ENCODE data around the gene UVRAG. TPM values are rescaled to one million over a fixed set of nuclear protein-coding genes. Genes with fewer than 3 reads are reported as not detected.

The UVRAG gene
- total RNA-seq, 1 experiment from 2014 or later = 14.0 TPM

DNA sequence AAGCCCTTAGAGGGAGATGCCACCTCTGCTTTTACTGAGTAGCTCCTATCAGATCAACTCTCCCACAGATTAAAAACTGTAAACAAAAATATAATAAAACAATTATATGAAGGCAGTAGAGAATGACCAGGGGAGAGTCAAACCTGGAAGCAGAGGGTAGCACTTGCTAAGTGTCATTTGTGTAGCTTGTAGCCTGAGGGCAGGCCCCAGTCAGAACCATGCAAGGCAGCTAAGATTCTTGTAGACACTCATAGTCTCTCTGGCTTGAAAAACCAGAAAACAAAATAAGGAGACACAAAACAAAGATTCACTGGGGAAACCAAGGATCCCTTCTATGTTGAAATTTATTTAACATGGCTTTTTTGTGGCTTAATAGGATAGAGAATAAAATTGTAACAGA is 280.9 kb downstream of the UVRAG start:
- DNase-seq (ENCODE audit: low read depth) = no peak

DNA sequence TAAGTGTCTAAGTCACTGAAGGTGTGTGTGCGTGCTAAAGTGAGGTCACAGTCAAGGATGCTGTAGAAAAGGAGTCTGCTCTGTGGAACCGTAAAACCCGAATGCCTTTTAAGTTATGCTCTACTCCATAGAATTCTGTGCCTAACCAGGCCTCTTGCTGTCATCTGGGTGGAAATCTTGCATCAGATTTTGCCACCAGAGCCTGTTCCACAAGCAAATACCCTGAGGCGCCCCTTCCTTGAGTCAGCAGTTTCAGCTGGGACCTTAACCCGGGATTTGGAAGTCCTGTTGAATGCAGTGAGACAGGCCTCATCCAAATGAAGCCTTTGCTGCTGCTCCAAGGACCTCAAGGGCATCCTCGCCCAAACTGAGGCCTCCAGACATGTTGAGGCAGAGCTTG is 281.5 kb downstream of the UVRAG start:
- no peak for DNase-seq (ENCODE audit: low read depth)

DNA sequence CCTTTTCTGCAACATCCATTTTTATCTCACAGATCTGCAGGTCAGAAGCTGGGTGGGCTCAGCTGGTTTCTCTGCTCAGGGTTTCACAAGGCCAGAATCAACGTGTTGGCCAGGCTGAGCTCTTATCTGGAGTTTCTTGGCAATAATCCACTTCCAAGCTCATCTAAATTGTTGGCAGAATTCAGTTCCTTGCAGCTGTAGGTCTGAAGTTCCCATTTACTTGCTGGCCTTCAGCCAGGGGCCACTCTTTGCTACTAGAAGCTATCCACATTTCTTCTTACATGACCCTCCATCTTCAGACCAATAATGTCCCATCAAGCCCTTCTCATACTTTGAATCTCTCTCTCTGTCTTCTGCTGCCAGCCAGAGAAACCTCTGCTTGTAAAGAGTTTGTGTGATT is 287.8 kb downstream of the UVRAG start:
- no peak for DNase-seq (ENCODE audit: low read depth)

DNA sequence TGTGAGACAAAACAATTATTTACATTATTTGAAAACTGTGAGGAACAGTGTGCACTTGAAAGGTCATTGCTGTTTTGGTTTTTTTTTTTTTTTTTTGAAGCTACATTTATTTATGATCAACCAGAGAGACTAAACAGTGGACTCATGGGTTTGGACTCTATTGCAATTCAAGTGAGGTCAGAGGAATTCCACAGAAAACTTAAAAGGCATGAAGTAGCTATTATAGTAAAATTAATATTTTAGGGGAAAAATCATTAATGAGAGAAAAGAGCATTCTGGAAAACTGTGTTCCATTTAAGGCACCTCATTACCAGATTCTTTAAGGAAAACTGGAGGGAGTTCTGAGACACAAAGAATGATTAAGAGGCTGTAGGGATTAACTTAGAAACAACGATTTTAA is 288.4 kb downstream of the UVRAG start:
- no peak for DNase-seq (ENCODE audit: low read depth)

GRCh38 chr11:76104285-76104684 is 289.3 kb downstream of the UVRAG start:
- DNase-seq (ENCODE audit: low read depth) = no peak

- DNase-seq (ENCODE audit: low read depth) = no peak
Measured at GRCh38 chr11:76105637-76106036, 290.6 kb downstream of the UVRAG start.

DNA sequence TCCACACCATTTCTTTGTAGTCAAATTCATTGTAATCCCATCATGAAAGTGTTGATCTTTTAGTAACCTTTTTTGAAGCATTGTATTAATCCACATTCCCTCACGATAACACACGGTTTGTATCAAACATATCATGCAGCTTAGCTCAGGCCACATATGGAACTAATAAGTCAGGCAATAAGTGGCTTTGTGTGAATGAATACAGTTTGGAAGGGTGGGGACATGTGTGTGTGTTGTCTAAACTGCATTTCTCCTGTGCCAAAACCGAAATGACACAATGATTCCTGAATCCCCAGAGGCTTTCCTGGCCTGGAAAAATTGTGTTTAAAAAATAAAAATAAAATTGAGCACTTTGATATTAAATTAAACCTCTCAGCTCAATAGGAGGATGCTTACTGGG is 293.0 kb downstream of the UVRAG start:
- no peak for DNase-seq (ENCODE audit: low read depth)

GRCh38 chr11:76114238-76114637 is 299.2 kb downstream of the UVRAG start:
- DNase-seq (ENCODE audit: low read depth) = no peak

GRCh38 chr11:76115555-76115954 is 300.5 kb downstream of the UVRAG start:
- no peak for DNase-seq (ENCODE audit: low read depth)

GRCh38 chr11:76119032-76119431 is 304.0 kb downstream of the UVRAG start:
- DNase-seq (ENCODE audit: low read depth) = no peak

DNA sequence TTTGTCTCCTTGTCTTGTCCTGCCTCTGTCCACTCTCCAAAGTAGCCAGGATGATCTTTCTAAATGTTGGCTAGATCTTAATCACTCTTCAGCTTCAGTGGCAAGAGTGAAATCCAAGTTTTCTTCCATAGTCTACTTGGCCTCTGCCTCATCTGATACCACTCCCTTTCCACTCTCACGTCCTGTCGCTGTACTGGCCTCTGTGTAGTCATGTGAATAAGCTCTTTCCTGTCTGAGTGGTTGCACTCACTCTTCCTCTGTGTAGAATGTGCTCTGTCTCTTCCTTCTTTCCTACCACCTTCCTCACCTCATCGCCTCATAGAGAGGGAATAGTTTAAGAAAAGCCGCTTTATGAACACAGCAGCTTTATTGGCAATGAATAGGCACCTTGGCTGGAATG is 304.8 kb downstream of the UVRAG start:
- peak; percentile 8 for DNase-seq (ENCODE audit: low read depth)

- no peak for DNase-seq (ENCODE audit: low read depth)
Measured at GRCh38 chr11:76120513-76121101, 305.6 kb downstream of the UVRAG start.

DNA sequence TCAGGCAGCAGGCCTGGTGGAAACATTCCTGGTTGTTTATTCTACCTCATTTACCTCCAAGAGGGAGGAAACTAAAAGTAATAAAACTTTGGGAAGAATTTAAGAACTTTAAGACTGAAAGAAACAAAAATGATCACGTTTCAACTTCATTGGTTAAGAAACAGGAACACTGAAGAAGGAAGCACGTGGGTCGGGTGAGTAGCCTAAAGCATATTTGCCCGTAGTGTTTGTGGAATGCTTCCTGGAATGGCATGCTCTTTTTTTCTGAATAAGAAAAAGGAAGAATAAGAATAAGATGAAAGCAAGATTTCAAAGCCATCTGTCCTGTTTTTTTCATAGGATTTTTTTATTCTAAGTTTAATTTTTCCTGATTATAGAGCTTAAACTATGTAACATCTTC is 308.2 kb downstream of the UVRAG start:
- no peak for DNase-seq (ENCODE audit: low read depth)

DNA sequence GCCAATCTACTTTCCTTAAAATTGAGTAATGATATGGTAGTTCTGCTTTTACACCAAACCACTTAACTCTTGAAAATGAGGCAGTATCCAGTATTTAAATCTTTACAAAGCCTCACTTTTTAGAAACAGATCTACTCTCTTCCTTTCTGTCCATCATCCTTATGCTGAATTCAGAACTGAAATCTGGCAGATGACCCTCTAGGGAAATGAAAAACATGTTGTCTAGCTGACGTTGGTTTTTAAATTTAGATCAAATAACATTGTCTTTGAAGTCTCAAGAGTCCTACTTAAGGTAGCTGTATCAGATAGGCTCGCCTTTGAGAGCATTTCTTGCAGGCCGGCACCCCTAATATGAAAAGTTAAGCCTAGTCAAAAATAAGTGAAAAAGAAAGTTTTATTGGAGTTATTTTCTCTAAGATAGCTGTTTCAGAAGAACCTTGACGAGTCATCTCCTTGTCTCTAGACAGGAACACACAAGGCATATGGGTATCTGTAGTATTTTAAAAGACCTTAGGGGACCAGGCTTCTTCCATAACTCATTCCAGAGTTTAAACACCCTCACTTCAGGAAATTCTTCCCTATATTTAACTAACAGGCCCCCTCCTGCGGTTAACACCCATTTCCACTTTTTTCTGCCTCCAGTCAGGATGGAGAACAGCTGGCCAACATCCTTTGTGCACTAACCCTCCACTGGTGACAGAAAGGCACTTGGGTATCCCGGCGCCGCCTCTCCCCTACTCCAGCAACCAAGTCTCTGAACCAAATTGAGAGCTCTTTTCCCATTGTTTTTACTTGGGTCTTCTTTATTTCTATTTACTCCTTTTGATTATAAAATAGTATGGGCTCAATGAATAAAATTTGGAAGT is 310.1 kb downstream of the UVRAG start:
- DNase-seq (ENCODE audit: low read depth) = no peak

GRCh38 chr11:76129729-76130128 is 314.7 kb downstream of the UVRAG start:
- DNase-seq (ENCODE audit: low read depth) = no peak

- DNase-seq (ENCODE audit: low read depth) = no peak
Measured at GRCh38 chr11:76131142-76131541, 316.1 kb downstream of the UVRAG start.

GRCh38 chr11:76131671-76132631 is 316.9 kb downstream of the UVRAG start:
- no peak for DNase-seq (ENCODE audit: low read depth)

DNA sequence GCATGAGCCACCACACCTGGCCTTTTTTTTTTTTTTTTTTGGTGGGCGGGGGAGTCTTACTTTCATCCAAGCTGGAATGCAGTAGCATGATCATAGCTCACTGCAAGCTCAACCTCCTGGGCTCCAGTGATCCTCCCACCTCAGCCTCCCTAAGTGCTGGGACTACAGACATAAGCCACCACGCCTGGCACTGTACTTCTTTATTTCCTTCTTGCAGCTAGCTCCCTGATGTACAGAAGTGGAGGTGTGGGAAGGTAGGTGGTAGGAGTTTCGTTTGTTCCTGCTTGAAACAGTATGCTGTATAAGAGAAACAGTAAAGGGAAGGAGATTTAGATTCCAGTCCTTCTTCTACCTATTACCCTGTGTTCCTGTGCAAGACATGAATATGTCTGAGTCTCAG is 319.2 kb downstream of the UVRAG start:
- DNase-seq (ENCODE audit: low read depth) = no peak

- no peak for DNase-seq (ENCODE audit: low read depth)
Measured at GRCh38 chr11:76135491-76135890, 320.5 kb downstream of the UVRAG start.

GRCh38 chr11:76139314-76139713 is 324.3 kb downstream of the UVRAG start:
- DNase-seq (ENCODE audit: low read depth) = no peak

GRCh38 chr11:76140912-76141574 is 326.0 kb downstream of the UVRAG start:
- no peak for DNase-seq (ENCODE audit: low read depth)
